HUES48 (cell line): ENCODE data around the gene ERAS.
"Not testable (repeated sequence)": the region's sequence is repeated elsewhere in the genome, so short reads cannot be mapped to it uniquely, and the experiment has no call there.

ENCODE experiments used
- H3K27ac ChIP-seq: one replicate; pipeline ENCODE4 v1.7.0; 2013; ENCODE audit warnings: low read depth, low read length, inconsistent platforms
- H3K27me3 ChIP-seq: 2 replicates; pipeline ENCODE4 v1.6.1; 2013; ENCODE audit warnings: mild to moderate bottlenecking, low read length; ENCODE audit not compliant: control insufficient read depth, insufficient read depth
- H3K36me3 ChIP-seq: 2 replicates; pipeline ENCODE4 v1.6.1; 2013; ENCODE audit warnings: low read length; ENCODE audit not compliant: control insufficient read depth, insufficient read depth
- H3K4me1 ChIP-seq: 2 replicates; pipeline ENCODE4 v1.6.1; 2013; ENCODE audit warnings: mild to moderate bottlenecking, low read length; ENCODE audit not compliant: control insufficient read depth, insufficient read depth
- H3K4me3 ChIP-seq: 2 replicates; pipeline ENCODE4 v1.5.1; 2013; ENCODE audit warnings: mild to moderate bottlenecking, low read depth, low read length
- H3K9ac ChIP-seq: 2 replicates; pipeline ENCODE4 v1.6.1; 2013; ENCODE audit warnings: mild to moderate bottlenecking, low read depth, low read length, moderate library complexity
- H3K9me3 ChIP-seq: 2 replicates; pipeline ENCODE4 v1.6.1; 2013; ENCODE audit warnings: low read length; ENCODE audit not compliant: control insufficient read depth, insufficient read depth

The ERAS gene

DNA sequence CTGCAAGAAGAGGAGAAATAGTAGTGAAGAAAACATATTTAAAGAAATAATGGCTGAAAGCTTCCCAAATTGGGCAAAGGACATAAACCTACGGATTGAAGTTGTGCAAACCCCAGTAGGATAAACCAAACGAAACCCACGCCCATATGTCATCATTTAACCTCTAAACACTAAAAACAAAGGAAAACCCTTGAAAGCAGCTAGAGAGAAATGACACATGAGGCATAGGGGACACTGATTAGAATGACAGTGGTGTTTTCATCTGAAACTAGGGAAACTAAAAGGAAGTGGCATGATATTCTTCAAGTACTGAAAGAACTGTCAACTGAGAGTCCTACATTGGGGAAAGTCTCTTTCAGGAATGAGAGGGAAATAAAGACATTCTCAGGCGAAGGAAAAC lies 50.6 kb downstream of the ERAS start:
- H3K9ac ChIP-seq, H3K4me1 ChIP-seq, H3K36me3 ChIP-seq, H3K4me3 ChIP-seq, H3K27me3 ChIP-seq, H3K27ac ChIP-seq: not testable (repeated sequence)
- H3K9me3 ChIP-seq, result peaks cover 10% of the 10 kb centered on the region; the same call in 1 of the 2 replicates
